ES-I3 (cell line): ENCODE data around the gene MTA1.

Experiments used
- H3K36me3 ChIP-seq: 2 replicates; pipeline ENCODE4 v1.6.1; 2013; ENCODE audit warnings: mild to moderate bottlenecking, low read length, control low read depth, moderate library complexity; ENCODE audit not compliant: insufficient read depth
- H3K4me1 ChIP-seq: 2 replicates; pipeline ENCODE4 v1.6.1; 2013; ENCODE audit warnings: mild to moderate bottlenecking, control low read depth, low read length; ENCODE audit not compliant: insufficient read depth
- H3K9ac ChIP-seq: 2 replicates; pipeline ENCODE4 v1.6.1; 2013; ENCODE audit warnings: low read depth, mild to moderate bottlenecking, low read length, moderate library complexity
- H3K9me3 ChIP-seq: 2 replicates; pipeline ENCODE4 v1.6.1; 2013; ENCODE audit warnings: mild to moderate bottlenecking, low read length, moderate library complexity; ENCODE audit not compliant: control insufficient read depth, insufficient read depth

Gene MTA1

GRCh38 chr14:105411017-105411941 lies 8.3 kb upstream of the MTA1 start:
- peak overlapping the region; percentile 55 for H3K9ac ChIP-seq
- no peaks in the 10 kb centered on the region for H3K36me3 ChIP-seq
- H3K4me1 ChIP-seq, result no peaks in the 10 kb centered on the region; the same call in 1 of the 2 replicates
- no peaks in the 10 kb centered on the region for H3K9me3 ChIP-seq

- Histone ChIP-seq H3K4me1 (no peaks in the 10 kb centered on the region; the same call in 1 of the 2 replicates), H3K36me3 (no peaks in the 10 kb centered on the region), H3K9ac (no peak overlapping the region), H3K9me3 (no peaks in the 10 kb centered on the region)
These were observed 7.4 kb upstream of the MTA1 start for GRCh38 chr14:105411985-105412770.

GRCh38 chr14:105412771-105413543 lies 6.7 kb upstream of the MTA1 start:
- H3K4me1 ChIP-seq, result no peaks in the 10 kb centered on the region; the same call in 1 of the 2 replicates
- H3K9me3 ChIP-seq, result no peaks in the 10 kb centered on the region
- H3K36me3 ChIP-seq, result no peaks in the 10 kb centered on the region
- no peak overlapping the region for H3K9ac ChIP-seq

GRCh38 chr14:105413544-105413886 lies 6.1 kb upstream of the MTA1 start:
- Histone ChIP-seq H3K36me3 (no peaks in the 10 kb centered on the region), H3K9me3 (no peaks in the 10 kb centered on the region), H3K4me1 (no peaks in the 10 kb centered on the region; the same call in 1 of the 2 replicates), H3K9ac (no peak overlapping the region)

GRCh38 chr14:105414456-105415371 lies 4.9 kb upstream of the MTA1 start:
- Histone ChIP-seq H3K4me1 (peaks cover 4% of the 10 kb centered on the region; the same call in 1 of the 2 replicates), H3K36me3 (no peaks in the 10 kb centered on the region), H3K9ac (peak overlapping the region; percentile 67), H3K9me3 (no peaks in the 10 kb centered on the region)

- H3K9ac ChIP-seq, result no peak overlapping the region; the same call in 1 of the 2 replicates
- peaks cover 4% of the 10 kb centered on the region; the same call in 1 of the 2 replicates for H3K4me1 ChIP-seq
- no peaks in the 10 kb centered on the region for H3K9me3 ChIP-seq
- H3K36me3 ChIP-seq, result no peaks in the 10 kb centered on the region
These were observed 3.9 kb upstream of the MTA1 start for GRCh38 chr14:105415481-105416428.

GRCh38 chr14:105416671-105417070 lies 3.0 kb upstream of the MTA1 start:
- Histone ChIP-seq H3K9ac (no peak overlapping the region), H3K36me3 (no peaks in the 10 kb centered on the region), H3K4me1 (peaks cover 4% of the 10 kb centered on the region; the same call in 1 of the 2 replicates), H3K9me3 (no peaks in the 10 kb centered on the region)

GRCh38 chr14:105417690-105418121 lies 1.9 kb upstream of the MTA1 start:
- peaks cover 4% of the 10 kb centered on the region; the same call in 1 of the 2 replicates for H3K4me1 ChIP-seq
- H3K9ac ChIP-seq, result no peak overlapping the region
- no peaks in the 10 kb centered on the region for H3K9me3 ChIP-seq
- H3K36me3 ChIP-seq, result no peaks in the 10 kb centered on the region

- Histone ChIP-seq H3K36me3 (no peaks in the 10 kb centered on the region), H3K9ac (peak overlapping the region; percentile 89), H3K4me1 (peaks cover 4% of the 10 kb centered on the region; the same call in 1 of the 2 replicates), H3K9me3 (no peaks in the 10 kb centered on the region)
These were observed 1.1 kb upstream of the MTA1 start for GRCh38 chr14:105418269-105419194.

GRCh38 chr14:105420101-105420973 lies 710 bp downstream of the MTA1 start:
- Histone ChIP-seq H3K36me3 (no peaks in the 10 kb centered on the region), H3K4me1 (peaks cover 4% of the 10 kb centered on the region; the same call in 1 of the 2 replicates), H3K9ac (peak overlapping the region; percentile 92), H3K9me3 (no peaks in the 10 kb centered on the region)
